WTC11 (cell line): ENCODE measurements around the gene RPL10.

Experiments
- AFF4 ChIP-seq: sonication (generic); formaldehyde crosslinking; IDR thresholded peaks from 2 replicates; pipeline ENCODE4 v1.8.1; 2023; ENCODE audit warnings: mild to moderate bottlenecking, missing genetic modification reagents, borderline replicate concordance
- ATF1 ChIP-seq: sonication (generic); formaldehyde crosslinking; IDR thresholded peaks from 2 replicates; pipeline ENCODE4 v1.8.1; 2023; ENCODE audit warnings: mild to moderate bottlenecking, moderate library complexity, missing genetic modification reagents
- CREB1 ChIP-seq: sonication (generic); formaldehyde crosslinking; IDR thresholded peaks from 2 replicates; pipeline ENCODE4 v1.8.0; 2023; ENCODE audit warnings: mild to moderate bottlenecking, missing genetic modification reagents
- ESRRA ChIP-seq: sonication (generic); formaldehyde crosslinking; IDR thresholded peaks from 2 replicates; pipeline ENCODE4 v1.8.1; 2022; ENCODE audit warnings: mild to moderate bottlenecking, missing genetic modification reagents, borderline replicate concordance
- FOXK1 ChIP-seq: sonication (generic); formaldehyde crosslinking; IDR thresholded peaks from 2 replicates; pipeline ENCODE4 v1.8.0; 2022; ENCODE audit warnings: mild to moderate bottlenecking, moderate library complexity, missing genetic modification reagents
- JAZF1 ChIP-seq: fragments of 250-450 bp; sonication (Bioruptor Pico); IDR thresholded peaks from 2 replicates; pipeline ENCODE4 v1.9.0; 2021; ENCODE audit warnings: moderate library complexity, mild to moderate bottlenecking, inconsistent platforms
- NFYB ChIP-seq: sonication (generic); formaldehyde crosslinking; conservative IDR thresholded peaks from 2 replicates; pipeline ENCODE4 v1.8.0; 2022; ENCODE audit warnings: low read depth, missing genetic modification reagents
- TEAD4 ChIP-seq: sonication (generic); formaldehyde crosslinking; IDR thresholded peaks from 2 replicates; pipeline ENCODE4 v1.8.0; 2022; ENCODE audit warnings: mild to moderate bottlenecking, missing genetic modification reagents
- ZNF425 ChIP-seq: fragments of 250-450 bp; sonication (Bioruptor Pico); conservative IDR thresholded peaks from 2 replicates; pipeline ENCODE4 v1.9.0; 2021; ENCODE audit warnings: mild to moderate bottlenecking
- TF ChIP-seq, protein P1 (sequence below): sonication (generic); formaldehyde crosslinking; IDR thresholded peaks from 2 replicates; pipeline ENCODE4 v1.8.0; 2022; ENCODE audit warnings: missing genetic modification reagents
- TF ChIP-seq, protein P2 (sequence below): fragments of 200-600 bp; IDR thresholded peaks from 2 replicates; pipeline ENCODE4 v1.8.0; 2022; ENCODE audit warnings: antibody characterized with exemption
- TF ChIP-seq, protein P3 (sequence below): sonication (generic); formaldehyde crosslinking; IDR thresholded peaks from 2 replicates; pipeline ENCODE4 v1.8.1; 2022; ENCODE audit warnings: mild to moderate bottlenecking, missing genetic modification reagents, moderate library complexity, borderline replicate concordance

GRCh38 chrX:154412468-154412867, 14.3 kb downstream of the RPL10 start:
- TF ChIP-seq ESRRA (CRISPR knock-in tag) (no peak), FOXK1 (CRISPR knock-in tag) (no peak), JAZF1 (CRISPR knock-in tag) (no peak), TEAD4 (no peak), ZNF425 (CRISPR knock-in tag) (no peak), NFYB (CRISPR knock-in tag) (no peak), AFF4 (CRISPR knock-in tag) (no peak), CREB1 (CRISPR knock-in tag) (no peak), ATF1 (CRISPR knock-in tag) (no peak)
- TF ChIP-seq, protein P1, sequence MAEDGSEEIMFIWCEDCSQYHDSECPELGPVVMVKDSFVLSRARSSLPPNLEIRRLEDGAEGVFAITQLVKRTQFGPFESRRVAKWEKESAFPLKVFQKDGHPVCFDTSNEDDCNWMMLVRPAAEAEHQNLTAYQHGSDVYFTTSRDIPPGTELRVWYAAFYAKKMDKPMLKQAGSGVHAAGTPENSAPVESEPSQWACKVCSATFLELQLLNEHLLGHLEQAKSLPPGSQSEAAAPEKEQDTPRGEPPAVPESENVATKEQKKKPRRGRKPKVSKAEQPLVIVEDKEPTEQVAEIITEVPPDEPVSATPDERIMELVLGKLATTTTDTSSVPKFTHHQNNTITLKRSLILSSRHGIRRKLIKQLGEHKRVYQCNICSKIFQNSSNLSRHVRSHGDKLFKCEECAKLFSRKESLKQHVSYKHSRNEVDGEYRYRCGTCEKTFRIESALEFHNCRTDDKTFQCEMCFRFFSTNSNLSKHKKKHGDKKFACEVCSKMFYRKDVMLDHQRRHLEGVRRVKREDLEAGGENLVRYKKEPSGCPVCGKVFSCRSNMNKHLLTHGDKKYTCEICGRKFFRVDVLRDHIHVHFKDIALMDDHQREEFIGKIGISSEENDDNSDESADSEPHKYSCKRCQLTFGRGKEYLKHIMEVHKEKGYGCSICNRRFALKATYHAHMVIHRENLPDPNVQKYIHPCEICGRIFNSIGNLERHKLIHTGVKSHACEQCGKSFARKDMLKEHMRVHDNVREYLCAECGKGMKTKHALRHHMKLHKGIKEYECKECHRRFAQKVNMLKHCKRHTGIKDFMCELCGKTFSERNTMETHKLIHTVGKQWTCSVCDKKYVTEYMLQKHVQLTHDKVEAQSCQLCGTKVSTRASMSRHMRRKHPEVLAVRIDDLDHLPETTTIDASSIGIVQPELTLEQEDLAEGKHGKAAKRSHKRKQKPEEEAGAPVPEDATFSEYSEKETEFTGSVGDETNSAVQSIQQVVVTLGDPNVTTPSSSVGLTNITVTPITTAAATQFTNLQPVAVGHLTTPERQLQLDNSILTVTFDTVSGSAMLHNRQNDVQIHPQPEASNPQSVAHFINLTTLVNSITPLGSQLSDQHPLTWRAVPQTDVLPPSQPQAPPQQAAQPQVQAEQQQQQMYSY, result no peak
- TF ChIP-seq, protein P2, sequence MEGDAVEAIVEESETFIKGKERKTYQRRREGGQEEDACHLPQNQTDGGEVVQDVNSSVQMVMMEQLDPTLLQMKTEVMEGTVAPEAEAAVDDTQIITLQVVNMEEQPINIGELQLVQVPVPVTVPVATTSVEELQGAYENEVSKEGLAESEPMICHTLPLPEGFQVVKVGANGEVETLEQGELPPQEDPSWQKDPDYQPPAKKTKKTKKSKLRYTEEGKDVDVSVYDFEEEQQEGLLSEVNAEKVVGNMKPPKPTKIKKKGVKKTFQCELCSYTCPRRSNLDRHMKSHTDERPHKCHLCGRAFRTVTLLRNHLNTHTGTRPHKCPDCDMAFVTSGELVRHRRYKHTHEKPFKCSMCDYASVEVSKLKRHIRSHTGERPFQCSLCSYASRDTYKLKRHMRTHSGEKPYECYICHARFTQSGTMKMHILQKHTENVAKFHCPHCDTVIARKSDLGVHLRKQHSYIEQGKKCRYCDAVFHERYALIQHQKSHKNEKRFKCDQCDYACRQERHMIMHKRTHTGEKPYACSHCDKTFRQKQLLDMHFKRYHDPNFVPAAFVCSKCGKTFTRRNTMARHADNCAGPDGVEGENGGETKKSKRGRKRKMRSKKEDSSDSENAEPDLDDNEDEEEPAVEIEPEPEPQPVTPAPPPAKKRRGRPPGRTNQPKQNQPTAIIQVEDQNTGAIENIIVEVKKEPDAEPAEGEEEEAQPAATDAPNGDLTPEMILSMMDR, result no peak
- TF ChIP-seq, protein P3, sequence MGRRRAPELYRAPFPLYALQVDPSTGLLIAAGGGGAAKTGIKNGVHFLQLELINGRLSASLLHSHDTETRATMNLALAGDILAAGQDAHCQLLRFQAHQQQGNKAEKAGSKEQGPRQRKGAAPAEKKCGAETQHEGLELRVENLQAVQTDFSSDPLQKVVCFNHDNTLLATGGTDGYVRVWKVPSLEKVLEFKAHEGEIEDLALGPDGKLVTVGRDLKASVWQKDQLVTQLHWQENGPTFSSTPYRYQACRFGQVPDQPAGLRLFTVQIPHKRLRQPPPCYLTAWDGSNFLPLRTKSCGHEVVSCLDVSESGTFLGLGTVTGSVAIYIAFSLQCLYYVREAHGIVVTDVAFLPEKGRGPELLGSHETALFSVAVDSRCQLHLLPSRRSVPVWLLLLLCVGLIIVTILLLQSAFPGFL (CRISPR knock-in tag), result no peak
